ENCODE results near the gene TUFT1. TPM values are rescaled to one million over a fixed set of nuclear protein-coding genes. Genes with fewer than 3 reads are reported as not detected.

TUFT1 gene
- total RNA-seq, 4 donors from 2014 or later = 3.3 to 8.1 (median 5.3) TPM

- Histone ChIP-seq H3K27ac (no peak overlapping the region), H3K4me1 (peaks cover 0 to 36% (median 7%) of the 10 kb centered on the region in 4 donors), H3K4me3 (no peak overlapping the region), H3K9me3 (no peaks in the 10 kb centered on the region), H3K36me3 (no peaks in the 10 kb centered on the region), H3K27me3 (no peaks in the 10 kb centered on the region)
- no peak for DNase-seq (ENCODE audit: low spot score in 2 of 2)
- TF ChIP-seq, protein P1, sequence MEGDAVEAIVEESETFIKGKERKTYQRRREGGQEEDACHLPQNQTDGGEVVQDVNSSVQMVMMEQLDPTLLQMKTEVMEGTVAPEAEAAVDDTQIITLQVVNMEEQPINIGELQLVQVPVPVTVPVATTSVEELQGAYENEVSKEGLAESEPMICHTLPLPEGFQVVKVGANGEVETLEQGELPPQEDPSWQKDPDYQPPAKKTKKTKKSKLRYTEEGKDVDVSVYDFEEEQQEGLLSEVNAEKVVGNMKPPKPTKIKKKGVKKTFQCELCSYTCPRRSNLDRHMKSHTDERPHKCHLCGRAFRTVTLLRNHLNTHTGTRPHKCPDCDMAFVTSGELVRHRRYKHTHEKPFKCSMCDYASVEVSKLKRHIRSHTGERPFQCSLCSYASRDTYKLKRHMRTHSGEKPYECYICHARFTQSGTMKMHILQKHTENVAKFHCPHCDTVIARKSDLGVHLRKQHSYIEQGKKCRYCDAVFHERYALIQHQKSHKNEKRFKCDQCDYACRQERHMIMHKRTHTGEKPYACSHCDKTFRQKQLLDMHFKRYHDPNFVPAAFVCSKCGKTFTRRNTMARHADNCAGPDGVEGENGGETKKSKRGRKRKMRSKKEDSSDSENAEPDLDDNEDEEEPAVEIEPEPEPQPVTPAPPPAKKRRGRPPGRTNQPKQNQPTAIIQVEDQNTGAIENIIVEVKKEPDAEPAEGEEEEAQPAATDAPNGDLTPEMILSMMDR (IDR thresholded peaks at IDR 0.05) = no peak
- TF ChIP-seq POLR2A (IDR thresholded peaks at IDR 0.05) (no peak), EP300 (IDR thresholded peaks at IDR 0.05) (no peak)
- WGBS, 2 donors = 90 to 95% methylated on average over 3 of the region's 3 CpGs
Observed at GRCh38 chr1:151610142-151610541, 70.0 kb downstream of the TUFT1 start.

DNA sequence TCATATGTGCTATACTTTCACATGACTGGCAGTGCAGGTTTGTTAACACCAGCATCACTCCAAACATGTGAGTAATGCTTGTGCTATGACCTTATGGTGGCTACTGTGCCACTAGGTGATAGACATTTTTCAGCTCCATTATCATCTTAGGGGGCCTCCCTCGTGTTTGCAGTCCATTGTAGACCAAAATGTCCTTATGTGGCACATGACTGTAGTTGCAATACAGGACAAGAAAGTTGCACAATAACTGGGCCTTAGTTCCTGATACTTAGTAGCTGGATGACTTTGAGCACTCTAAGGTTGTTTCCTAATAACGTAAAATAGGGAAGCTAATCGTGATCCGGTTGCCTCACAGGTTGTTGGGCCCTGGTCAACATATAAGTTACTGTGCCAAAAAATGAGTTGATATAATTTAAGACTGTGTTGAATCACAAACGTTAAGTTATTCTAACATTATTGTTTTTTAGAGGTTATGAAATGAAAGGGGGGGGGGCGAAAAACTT lies 71.2 kb downstream of the TUFT1 start:
- no peaks in the 10 kb centered on the region for H3K27me3 ChIP-seq

GRCh38 chr1:151611832-151612500 lies 71.9 kb downstream of the TUFT1 start, which contains the start of gene SNX27:
Gene SNX27 (plus strand): TSS chr1:151612050. CDS start chr1:151612202, 152 bp downstream.
- 0 to 1% methylated on average over 48 to 61 of the region's 79 CpGs for WGBS, 2 donors
- no peaks in the 10 kb centered on the region for H3K9me3 ChIP-seq
- H3K36me3 ChIP-seq = no peaks in the 10 kb centered on the region
- peak within 1 kb of the TSS; percentile 91 to 98 (median 94) for H3K27ac ChIP-seq
- peaks cover 0 to 55% (median 7%) of the 10 kb centered on the region in 4 donors for H3K4me1 ChIP-seq
- DNase-seq (ENCODE audit: low spot score in 2 of 2) = peak; percentile 82 to 94
- H3K4me3 ChIP-seq = peak within 1 kb of the TSS; percentile 95 to 99 (median 96)
- TF ChIP-seq EP300 (IDR thresholded peaks at IDR 0.05) = no peak
- peak; percentile 24 to 74 for TF ChIP-seq POLR2A (IDR thresholded peaks at IDR 0.05)
- TF ChIP-seq, protein P1 (IDR thresholded peaks at IDR 0.05) = peak in 2 of 5 experiments; percentile 13 to 27
- H3K27me3 ChIP-seq = no peaks in the 10 kb centered on the region

More for the DNA sequence above, 71.2 kb downstream of the TUFT1 start:
- H3K36me3 ChIP-seq = no peaks in the 10 kb centered on the region
- WGBS, 2 donors = 25 to 26% methylated on average over 6 of the region's 6 CpGs
- TF ChIP-seq EP300 (IDR thresholded peaks at IDR 0.05) = peak; percentile 33 to 94
- TF ChIP-seq, protein P1 (IDR thresholded peaks at IDR 0.05) = no peak
- peaks cover 0 to 48% (median 7%) of the 10 kb centered on the region in 4 donors for H3K4me1 ChIP-seq
- peak in 1 of 2 donors; percentile 72 for DNase-seq (ENCODE audit: low spot score in 2 of 2)
- no peaks in the 10 kb centered on the region for H3K9me3 ChIP-seq
- H3K27ac ChIP-seq = peak overlapping the region; percentile 91 to 98 (median 94)
- peak overlapping the region in 3 of 4 donors; percentile 95 to 99 (median 96) for H3K4me3 ChIP-seq

GRCh38 chr1:151612501-151613281 lies 72.6 kb downstream of the TUFT1 start:
- peak overlapping the region; percentile 91 to 98 (median 94) for H3K27ac ChIP-seq

More at GRCh38 chr1:151612501-151613281, 72.6 kb downstream of the TUFT1 start:
- Histone ChIP-seq H3K9me3 (no peaks in the 10 kb centered on the region), H3K36me3 (no peaks in the 10 kb centered on the region), H3K27me3 (no peaks in the 10 kb centered on the region), H3K4me1 (peaks cover 0 to 58% (median 7%) of the 10 kb centered on the region in 4 donors), H3K4me3 (peak overlapping the region; percentile 95 to 99 (median 96))
- no peak for TF ChIP-seq EP300 (IDR thresholded peaks at IDR 0.05)
- TF ChIP-seq, protein P1 (IDR thresholded peaks at IDR 0.05) = no peak
- TF ChIP-seq POLR2A (IDR thresholded peaks at IDR 0.05) = no peak
- 1 to 2% methylated on average over 29 to 31 of the region's 44 CpGs for WGBS, 2 donors
- DNase-seq (ENCODE audit: low spot score in 2 of 2) = peak in 1 of 2 donors; percentile 33

Data from tibial nerve (tissue), 4 donors.